ENCODE measurements around the gene LSR. TPM values are rescaled to one million over a fixed set of nuclear protein-coding genes. Genes with fewer than 3 reads are reported as not detected.

LSR gene
- total RNA-seq, 1 donor from 2014 or later = 5.4 TPM

DNA sequence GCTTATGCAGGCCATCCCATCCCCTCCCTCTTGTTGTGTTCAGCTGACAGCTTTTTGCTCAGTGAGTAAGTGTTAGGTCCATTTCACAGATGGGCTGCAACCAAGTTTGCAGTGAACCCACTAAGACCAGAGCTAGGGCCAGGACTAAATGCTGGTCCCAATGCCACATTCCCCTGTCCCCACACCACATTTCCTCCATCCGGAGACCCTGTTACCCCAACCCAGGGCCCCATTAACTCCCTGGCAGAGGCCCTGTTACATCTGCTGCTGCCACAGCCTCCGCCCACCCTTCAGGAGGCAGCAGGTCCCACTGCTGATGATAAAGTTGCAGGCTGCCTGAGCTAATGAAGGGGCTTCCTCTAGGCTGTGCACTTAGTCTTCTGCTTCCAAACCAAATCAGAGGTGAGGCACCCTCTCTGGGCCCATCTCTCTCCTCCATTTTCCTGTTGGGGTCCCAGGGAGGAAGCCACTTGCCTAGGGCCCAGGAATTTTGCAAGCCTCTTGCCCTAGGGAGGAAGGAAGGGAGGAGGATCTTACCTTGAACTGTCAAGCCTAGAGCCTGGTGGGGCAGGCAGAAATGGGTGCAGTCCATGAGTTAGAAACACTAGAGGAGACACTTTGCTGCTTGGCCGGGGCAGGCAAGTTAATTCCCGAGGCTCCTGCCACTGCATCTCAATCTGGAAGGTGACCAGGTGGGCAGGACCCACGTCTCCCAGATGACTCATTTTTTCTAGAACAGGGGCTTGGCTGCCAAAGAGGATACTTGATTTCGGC lies 16.5 kb downstream of the LSR start:
- Mint-ChIP-seq H3K4me1 (ENCODE audit: low read depth, unreplicated experiment) (peaks cover 19% of the 10 kb centered on the region), H3K27ac (ENCODE audit: unreplicated experiment) (peak overlapping the region; percentile 34), H3K27me3 (ENCODE audit: unreplicated experiment) (peaks cover 15% of the 10 kb centered on the region), H3K4me3 (ENCODE audit: unreplicated experiment) (peak overlapping the region; percentile 45), H3K9me3 (ENCODE audit: unreplicated experiment) (peaks cover 14% of the 10 kb centered on the region), H3K36me3 (ENCODE audit: unreplicated experiment) (no peaks in the 10 kb centered on the region)
- no peak for DNase-seq
- TF ChIP-seq, protein P1, sequence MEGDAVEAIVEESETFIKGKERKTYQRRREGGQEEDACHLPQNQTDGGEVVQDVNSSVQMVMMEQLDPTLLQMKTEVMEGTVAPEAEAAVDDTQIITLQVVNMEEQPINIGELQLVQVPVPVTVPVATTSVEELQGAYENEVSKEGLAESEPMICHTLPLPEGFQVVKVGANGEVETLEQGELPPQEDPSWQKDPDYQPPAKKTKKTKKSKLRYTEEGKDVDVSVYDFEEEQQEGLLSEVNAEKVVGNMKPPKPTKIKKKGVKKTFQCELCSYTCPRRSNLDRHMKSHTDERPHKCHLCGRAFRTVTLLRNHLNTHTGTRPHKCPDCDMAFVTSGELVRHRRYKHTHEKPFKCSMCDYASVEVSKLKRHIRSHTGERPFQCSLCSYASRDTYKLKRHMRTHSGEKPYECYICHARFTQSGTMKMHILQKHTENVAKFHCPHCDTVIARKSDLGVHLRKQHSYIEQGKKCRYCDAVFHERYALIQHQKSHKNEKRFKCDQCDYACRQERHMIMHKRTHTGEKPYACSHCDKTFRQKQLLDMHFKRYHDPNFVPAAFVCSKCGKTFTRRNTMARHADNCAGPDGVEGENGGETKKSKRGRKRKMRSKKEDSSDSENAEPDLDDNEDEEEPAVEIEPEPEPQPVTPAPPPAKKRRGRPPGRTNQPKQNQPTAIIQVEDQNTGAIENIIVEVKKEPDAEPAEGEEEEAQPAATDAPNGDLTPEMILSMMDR (IDR thresholded peaks at IDR 0.05; ENCODE audit: partially characterized antibody, unreplicated experiment) = no peak

DNA sequence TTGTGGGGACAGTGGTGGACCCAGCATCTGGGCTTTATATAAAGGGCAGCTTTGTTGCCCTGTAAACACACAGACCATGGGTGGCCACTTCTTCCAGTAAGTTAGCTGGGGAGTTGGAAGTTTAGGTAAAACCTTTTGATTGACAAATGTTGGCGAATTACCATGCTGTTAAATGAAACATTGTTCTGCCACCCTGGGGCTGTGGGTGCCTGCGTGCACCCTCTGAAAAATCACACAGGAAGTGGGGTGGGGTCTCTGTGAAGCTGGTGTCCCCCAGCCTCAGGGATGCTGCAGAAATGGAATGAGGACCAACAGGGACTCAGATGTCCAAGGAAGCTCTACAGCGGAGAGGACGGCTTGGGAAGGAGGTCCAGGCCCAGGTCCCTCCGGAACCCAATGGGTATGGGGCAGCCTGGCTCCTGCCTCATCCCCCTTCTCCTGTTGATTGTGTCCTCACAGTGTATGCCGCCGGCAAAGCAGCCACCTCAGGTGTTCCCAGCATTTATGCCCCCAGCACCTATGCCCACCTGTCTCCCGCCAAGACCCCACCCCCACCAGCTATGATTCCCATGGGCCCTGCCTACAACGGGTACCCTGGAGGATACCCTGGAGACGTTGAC lies 17.2 kb downstream of the LSR start:
- Mint-ChIP-seq H3K4me3 (ENCODE audit: unreplicated experiment) (peak overlapping the region; percentile 78), H3K27ac (ENCODE audit: unreplicated experiment) (peak overlapping the region; percentile 34), H3K9me3 (ENCODE audit: unreplicated experiment) (peaks cover 16% of the 10 kb centered on the region), H3K4me1 (ENCODE audit: low read depth, unreplicated experiment) (peaks cover 20% of the 10 kb centered on the region), H3K36me3 (ENCODE audit: unreplicated experiment) (peaks cover 4% of the 10 kb centered on the region), H3K27me3 (ENCODE audit: unreplicated experiment) (peaks cover 12% of the 10 kb centered on the region)
- DNase-seq = no peak
- TF ChIP-seq, protein P1 (IDR thresholded peaks at IDR 0.05; ENCODE audit: partially characterized antibody, unreplicated experiment) = no peak

DNA sequence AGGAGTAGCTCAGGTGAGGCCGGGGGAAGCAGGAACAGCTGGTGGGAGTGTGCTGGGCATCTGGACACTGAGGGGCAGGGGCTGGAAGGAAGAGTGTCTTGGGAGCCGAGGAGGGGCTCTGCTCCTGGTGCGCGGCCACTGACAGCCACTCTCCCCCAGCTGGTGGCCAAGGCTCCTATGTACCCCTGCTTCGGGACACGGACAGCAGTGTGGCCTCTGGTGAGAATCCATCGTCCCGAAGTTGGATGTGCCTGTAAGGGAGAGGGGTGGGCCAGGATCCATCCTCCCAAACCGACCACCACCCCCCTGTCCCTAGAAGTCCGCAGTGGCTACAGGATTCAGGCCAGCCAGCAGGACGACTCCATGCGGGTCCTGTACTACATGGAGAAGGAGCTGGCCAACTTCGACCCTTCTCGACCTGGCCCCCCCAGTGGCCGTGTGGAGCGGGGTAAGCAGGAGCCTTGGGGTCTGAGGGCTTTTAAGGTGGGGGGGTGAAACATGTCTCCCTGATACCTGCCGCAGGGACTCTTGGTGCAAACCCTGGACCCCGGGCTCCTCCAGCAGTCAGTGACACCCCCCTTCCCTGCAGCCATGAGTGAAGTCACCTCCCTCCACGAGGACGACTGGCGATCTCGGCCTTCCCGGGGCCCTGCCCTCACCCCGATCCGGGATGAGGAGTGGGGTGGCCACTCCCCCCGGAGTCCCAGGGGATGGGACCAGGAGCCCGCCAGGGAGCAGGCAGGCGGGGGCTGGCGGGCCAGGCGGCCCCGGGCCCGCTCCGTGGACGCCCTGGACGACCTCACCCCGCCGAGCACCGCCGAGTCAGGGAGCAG lies 17.9 kb downstream of the LSR start:
- peak; percentile 47 for DNase-seq

DNA sequence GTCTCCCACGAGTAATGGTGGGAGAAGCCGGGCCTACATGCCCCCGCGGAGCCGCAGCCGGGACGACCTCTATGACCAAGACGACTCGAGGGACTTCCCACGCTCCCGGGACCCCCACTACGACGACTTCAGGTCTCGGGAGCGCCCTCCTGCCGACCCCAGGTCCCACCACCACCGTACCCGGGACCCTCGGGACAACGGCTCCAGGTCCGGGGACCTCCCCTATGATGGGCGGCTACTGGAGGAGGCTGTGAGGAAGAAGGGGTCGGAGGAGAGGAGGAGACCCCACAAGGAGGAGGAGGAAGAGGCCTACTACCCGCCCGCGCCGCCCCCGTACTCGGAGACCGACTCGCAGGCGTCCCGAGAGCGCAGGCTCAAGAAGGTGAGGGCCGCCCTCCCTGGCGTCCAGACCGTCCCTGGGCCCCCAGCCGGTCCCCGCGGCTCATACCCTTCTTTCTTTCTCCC lies 18.6 kb downstream of the LSR start:
- Mint-ChIP-seq H3K4me3 (ENCODE audit: unreplicated experiment) (peak overlapping the region; percentile 91), H3K9me3 (ENCODE audit: unreplicated experiment) (peaks cover 16% of the 10 kb centered on the region)
- no peak for DNase-seq

More for the DNA sequence above, 17.9 kb downstream of the LSR start:
- TF ChIP-seq, protein P1 (IDR thresholded peaks at IDR 0.05; ENCODE audit: partially characterized antibody, unreplicated experiment) = no peak
- H3K27me3 Mint-ChIP-seq (ENCODE audit: unreplicated experiment) = peaks cover 13% of the 10 kb centered on the region
- H3K36me3 Mint-ChIP-seq (ENCODE audit: unreplicated experiment) = peaks cover 6% of the 10 kb centered on the region
- H3K9me3 Mint-ChIP-seq (ENCODE audit: unreplicated experiment) = peaks cover 16% of the 10 kb centered on the region
- H3K4me3 Mint-ChIP-seq (ENCODE audit: unreplicated experiment) = peak overlapping the region; percentile 78
- no peak overlapping the region for H3K27ac Mint-ChIP-seq (ENCODE audit: unreplicated experiment)
- peaks cover 20% of the 10 kb centered on the region for H3K4me1 Mint-ChIP-seq (ENCODE audit: low read depth, unreplicated experiment)

More for the DNA sequence above, 18.6 kb downstream of the LSR start:
- peaks cover 24% of the 10 kb centered on the region for H3K4me1 Mint-ChIP-seq (ENCODE audit: low read depth, unreplicated experiment)
- H3K27ac Mint-ChIP-seq (ENCODE audit: unreplicated experiment) = peak overlapping the region; percentile 91
- TF ChIP-seq, protein P1 (IDR thresholded peaks at IDR 0.05; ENCODE audit: partially characterized antibody, unreplicated experiment) = no peak
- H3K36me3 Mint-ChIP-seq (ENCODE audit: unreplicated experiment) = peaks cover 6% of the 10 kb centered on the region
- H3K27me3 Mint-ChIP-seq (ENCODE audit: unreplicated experiment) = peaks cover 16% of the 10 kb centered on the region
